Erythroblast (primary cell): Measurements from ENCODE around the gene MCF2L2.

Source experiments
- DNase-seq, 2 experiments: peaks; one replicate each; lab custom pipeline; 2025; lab: John Stamatoyannopoulos, UW
- GATA1 ChIP-seq: IDR thresholded peaks from 2 replicates; pipeline ENCODE4 v1.6.1; 2011; ENCODE audit warnings: low read depth, mild to moderate bottlenecking, control low read depth, low read length, moderate library complexity
- POLR2A ChIP-seq: IDR thresholded peaks from 2 replicates; pipeline ENCODE4 v1.6.1; 2011; ENCODE audit warnings: mild to moderate bottlenecking, low read length

MCF2L2 gene

DNA sequence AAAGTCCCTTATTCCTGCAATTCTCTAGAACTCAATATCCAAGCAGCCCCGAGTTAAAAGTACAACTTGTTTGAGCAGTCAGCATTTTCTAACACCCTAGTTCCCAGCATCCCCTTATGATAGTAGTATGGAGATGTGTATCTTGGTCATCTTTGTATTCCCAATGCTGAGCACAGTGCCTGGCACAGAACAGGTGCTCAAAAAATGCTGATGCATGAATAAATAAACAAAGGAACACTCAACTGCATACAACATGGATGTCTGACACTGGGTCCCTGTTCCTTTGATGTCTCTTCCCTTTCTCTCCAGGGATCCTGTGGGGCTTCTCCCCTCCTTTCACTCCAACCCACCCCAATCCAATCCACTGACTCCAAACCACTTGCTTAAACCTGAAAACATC is 199.2 kb downstream of the MCF2L2 start:
- no peak for TF ChIP-seq GATA1
- TF ChIP-seq POLR2A, result no peak
- no peak for DNase-seq

DNA sequence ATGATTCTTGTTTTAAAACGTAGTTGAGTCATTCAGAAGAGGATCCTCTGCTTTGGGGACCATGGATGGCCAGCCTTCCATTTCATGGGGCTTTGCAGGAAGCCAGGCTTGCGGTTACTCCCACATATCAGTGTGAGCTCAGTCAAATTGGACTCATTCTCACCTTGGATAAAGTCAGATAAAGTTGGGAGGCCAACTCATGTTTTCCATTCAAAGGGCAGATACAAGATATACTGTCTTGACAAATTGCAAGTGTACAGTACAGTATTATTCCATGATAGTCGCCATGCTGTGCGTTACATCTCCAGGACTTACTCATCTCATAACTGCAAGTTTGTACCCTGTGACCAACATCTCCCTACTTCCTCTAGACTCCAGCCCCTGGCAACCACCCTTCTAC is 200.8 kb downstream of the MCF2L2 start:
- TF ChIP-seq POLR2A (no peak), GATA1 (no peak)
- DNase-seq, result no peak

DNA sequence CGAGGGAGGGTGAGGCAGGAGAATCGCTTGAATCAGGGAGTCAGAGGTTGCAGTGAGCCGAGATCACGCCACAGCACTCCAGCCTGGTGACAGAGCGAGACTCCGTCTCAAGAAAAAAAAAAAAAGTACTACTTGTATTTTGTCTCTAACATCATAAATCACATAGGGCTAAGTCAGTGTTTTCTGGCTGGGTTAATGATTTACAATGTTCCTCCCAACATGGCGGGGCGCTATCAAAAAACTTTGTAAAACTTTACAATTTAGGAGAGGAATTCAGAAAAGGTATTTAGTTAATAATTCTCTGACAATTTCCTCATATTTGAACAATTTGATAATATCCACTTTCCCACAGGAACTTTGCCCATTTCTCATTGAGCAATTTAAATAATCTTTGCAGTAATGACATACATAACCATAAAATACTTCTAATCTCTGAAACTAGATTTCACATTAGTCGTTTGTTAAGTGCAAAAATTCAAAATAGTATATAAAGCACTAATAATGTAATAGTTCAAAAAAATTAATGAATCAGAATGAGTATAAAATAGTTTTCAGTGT is 202.0 kb downstream of the MCF2L2 start:
- DNase-seq, result no peak
- TF ChIP-seq POLR2A, result no peak
- no peak for TF ChIP-seq GATA1

DNA sequence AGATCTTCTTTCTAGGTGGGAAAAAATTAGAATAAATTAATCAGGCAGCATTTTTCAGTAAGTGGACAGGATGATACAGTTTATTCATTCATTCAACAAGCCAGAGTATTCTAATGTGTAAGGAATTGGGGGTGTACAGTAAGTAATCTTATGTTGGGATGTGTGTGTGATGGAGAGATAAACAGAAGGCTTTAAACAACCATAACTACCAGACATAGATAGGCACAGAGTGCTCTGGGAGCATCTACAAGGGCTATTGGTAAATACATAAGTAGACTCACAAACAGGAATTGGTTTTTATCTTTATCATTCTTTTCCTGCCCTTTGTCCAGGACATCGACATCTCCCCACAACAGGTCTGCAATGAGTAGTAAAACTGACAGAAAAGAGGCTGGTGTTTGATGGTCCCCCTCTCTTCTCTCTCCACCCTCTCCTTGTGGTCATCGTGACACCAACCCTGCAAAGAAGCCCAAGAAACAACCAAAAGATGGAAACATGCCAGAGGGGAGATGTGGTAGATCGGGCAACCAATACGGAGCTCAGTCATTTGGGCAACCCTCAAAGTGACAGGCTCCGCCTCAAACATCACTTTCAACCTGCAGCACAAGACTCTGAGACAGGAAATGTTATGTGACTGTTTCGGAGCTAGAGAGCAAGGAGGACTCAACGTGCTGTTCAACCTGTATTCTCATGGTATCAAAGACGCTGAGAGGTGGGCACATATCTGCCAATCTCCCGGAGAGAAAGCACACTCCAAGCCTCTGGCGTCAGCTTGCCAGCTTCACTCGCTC is 204.0 kb downstream of the MCF2L2 start:
- peak; percentile 21 for TF ChIP-seq POLR2A
- TF ChIP-seq GATA1, result no peak
- peak; percentile 23 to 68 for DNase-seq

DNA sequence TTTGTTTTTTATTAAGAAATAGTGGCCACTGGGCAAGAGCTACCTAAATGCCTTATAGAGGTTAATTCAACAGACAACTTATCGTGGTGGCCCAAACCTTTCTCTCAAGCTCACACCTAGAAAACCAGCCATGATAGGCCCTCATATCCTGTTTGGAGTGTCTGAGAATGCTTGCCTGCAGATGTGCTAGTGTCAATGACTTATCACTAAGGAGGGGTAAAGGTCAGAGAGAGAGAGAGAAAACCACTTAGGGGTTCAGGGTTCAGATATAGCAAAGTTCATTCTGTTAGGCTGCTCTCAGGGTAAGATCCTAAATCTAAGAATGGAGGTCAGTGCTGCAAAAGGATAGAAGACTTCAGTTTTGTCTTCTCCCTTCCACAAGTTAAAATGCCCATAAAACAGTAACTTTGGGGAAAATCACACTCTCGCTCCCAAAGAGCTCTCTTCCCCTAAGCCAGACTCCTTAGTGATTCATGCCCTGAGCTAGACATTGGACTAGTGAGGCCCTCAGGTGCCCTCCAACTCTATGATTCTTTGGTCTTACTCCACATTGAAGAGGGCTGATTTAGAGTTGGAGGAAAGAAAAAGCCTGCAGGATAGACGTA is 205.7 kb downstream of the MCF2L2 start:
- DNase-seq, result no peak
- TF ChIP-seq GATA1 (no peak), POLR2A (no peak)

DNA sequence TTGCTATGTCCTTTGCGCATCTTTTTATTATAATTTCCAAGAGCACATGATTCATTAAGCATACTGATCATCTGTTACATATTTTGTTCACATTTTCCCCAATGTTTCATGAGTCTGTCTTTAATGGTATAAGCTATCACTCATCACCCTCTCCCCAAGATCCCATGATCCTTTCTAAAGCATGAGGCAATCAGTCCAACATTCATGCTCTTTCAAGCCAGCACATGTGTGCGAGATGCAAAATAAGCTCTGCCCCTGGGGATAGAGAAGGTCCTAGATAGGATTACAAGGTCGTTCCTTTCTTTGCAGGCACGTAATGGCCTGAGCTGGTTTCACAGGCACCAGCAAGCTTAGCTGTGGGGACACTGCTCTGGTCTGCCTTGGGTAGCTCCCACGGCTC is 207.6 kb downstream of the MCF2L2 start:
- DNase-seq, result no peak
- TF ChIP-seq GATA1, result no peak
- TF ChIP-seq POLR2A, result no peak

DNA sequence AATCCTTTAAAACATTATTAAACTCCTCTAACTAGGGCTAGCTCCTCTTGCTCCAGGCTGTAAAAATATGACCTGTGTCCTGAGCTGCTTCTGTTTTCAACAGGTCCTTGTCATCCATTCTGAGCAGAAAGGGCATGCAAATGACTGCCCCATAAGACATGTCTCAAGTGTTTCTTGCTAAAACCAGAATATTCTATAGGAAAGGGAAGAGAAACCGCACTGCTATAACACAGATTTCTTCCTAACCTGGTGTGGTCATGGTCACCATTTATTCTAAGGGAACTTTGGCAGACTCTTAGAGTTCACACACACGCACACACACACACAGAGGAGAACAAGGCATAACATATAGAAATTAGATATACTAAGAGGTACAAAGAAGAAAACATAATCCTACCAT is 209.6 kb downstream of the MCF2L2 start:
- DNase-seq, result no peak
- TF ChIP-seq POLR2A, result no peak
- no peak for TF ChIP-seq GATA1

DNA sequence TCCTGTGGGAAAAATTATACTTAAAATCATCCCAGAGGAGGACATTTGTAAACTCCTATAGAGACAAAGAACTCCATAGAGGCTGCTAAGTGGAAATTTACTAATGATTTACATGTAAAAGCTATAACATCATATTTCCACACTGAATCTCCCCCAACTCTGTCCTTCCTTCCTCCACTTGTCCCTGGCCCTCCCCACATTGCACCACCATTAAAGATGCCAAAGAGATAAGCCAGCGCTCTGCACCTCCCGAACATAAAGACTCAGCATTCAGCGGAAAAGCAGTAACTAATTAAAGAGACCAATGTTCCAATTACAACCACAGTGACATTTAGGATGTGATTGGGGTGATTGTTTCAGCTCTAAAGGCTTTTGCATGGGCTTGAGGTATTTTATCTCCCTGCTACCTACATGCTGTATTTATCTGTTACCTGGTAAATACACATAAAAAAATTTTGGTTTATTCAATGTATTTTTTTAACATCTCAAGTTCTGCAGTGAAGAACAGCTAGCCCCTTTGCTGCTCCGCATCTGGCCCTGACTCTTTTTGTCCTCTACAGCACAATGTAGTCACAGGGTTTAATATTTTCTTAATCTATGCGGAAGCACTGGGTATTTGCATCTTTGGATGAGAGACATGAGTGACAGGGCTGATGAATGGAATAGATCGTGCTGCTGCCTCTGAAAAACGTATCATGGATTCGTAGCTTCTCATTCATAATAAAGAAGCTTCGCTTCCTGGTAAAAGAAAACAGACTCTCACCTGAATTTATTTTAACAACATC is 210.7 kb downstream of the MCF2L2 start:
- TF ChIP-seq GATA1 (no peak), POLR2A (no peak)
- DNase-seq, result no peak

DNA sequence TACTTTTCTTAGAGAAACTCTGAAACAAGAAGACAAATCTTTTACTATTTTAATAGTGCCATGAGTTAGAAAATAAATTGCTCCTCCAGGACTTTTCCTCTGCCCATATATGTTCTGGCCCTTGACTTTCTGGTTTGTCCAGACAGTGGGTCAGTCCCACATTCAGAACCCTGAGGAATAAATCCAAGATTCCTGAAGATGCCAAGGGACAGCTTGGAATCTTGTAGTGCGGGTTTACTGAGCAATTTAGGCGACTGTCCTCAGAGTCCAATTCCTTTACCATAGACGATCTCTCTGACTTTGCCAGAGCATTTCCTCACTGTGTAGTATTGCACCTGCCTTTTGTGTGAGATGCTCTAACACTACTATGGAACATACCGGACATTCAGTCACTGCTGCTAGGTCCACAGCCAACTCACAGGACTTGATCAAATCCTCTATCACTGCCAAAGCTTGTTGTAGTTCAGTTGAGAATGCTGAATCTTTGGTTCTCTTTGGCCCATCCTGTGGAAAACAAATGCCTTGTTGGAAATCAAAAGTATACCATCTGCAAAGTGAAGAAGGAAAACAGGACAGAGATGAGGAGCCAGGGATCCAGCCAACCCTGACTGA is 212.7 kb downstream of the MCF2L2 start:
- no peak for DNase-seq
- TF ChIP-seq GATA1 (no peak), POLR2A (no peak)

DNA sequence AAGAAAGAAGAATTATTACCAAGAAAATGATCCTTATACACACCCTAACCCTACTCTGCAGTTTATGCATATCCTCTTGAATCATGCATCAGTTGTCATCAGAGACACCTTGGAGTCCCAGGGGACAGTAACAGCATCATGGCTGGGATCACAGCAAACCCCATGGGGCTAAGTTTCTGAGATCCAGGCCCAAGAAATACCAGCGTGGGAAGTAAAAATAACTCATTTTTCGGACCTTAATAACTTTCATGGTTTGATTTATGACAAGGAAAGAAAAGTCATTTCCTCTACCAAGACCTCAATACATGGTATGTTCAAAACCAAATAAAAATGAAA is 214.2 kb downstream of the MCF2L2 start:
- no peak for TF ChIP-seq GATA1
- TF ChIP-seq POLR2A, result no peak
- no peak for DNase-seq

DNA sequence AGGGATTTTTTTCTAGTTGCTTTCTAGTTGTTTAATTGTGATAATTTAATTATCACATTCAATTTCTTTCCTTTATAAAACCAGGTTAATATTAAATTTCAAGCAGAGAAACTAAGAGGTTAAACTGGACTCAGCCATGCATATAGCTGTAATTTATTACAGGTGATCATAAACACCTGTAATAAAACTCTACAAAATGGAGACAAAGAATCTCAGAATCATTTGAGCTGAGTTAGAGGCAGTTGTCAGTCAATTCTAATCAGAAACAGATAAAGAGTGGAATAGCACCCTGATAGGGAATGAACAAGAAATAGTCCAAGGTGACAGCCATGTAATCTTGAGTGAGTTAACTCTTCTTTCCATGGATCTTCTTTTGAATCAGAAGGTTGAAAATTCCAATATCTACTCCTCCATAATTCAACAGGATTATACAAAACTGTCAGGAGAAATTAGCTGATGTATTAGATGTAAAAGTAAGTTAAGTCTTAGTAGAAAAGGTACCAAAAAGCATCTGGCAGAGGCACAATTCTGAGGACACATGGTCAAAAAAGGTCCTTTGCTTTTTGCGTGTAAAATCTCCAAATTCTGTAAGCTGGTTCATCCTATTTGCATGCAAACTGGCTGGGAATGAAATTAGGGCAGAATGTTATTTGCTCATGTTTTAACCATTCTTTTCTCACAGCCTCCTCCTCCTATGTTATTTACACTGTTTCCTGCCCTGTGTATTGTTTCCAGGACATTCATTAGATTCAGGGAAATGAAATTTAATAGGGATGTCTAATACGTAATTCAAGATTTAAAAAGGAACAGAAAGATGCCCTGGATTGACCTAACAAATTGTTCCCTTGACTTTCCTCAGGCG is 214.8 kb downstream of the MCF2L2 start:
- TF ChIP-seq POLR2A (no peak), GATA1 (no peak)

DNA sequence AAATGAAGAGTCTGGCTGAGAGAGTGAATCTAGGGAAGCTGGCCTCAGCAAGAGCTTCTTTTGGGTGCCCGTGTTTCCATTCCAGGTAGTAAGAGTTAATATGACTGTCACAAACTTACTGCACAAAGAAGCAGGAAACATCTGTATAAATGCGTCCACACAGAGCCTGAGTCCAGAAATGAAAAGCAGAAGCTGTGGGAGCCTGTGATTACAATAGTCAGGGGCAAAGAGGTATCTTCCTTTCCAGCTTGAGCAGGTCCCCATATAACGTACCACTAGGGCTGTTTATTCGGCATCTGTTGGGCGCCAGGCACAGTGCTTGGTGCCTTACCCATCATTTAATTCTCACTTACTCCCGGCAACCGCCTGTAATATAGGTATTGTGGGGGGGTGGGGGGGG is 215.9 kb downstream of the MCF2L2 start:
- no peak for TF ChIP-seq GATA1
- no peak for TF ChIP-seq POLR2A
- no peak for DNase-seq

More for the DNA sequence above, 214.8 kb downstream of the MCF2L2 start:
- no peak for DNase-seq

DNA sequence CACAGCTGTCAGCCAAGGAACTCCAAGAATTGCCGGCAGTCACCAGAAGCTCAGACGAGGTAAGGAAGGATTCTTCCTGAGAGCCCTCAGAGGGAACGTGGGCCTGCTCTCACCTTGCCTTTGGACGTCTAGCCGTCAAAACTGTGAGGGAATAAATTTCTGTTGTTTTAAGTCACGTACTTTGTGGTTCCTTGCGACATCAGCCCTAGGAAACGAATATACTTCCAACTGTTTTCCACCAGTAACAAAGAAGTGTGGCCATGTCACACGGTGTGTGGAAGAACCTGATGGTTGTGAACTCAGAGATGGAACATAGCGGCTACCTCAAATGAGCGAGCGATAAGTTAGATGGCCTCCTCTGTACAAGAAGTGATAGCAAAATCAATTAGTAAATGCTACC is 216.3 kb downstream of the MCF2L2 start:
- no peak for TF ChIP-seq GATA1
- no peak for TF ChIP-seq POLR2A
- DNase-seq, result no peak

DNA sequence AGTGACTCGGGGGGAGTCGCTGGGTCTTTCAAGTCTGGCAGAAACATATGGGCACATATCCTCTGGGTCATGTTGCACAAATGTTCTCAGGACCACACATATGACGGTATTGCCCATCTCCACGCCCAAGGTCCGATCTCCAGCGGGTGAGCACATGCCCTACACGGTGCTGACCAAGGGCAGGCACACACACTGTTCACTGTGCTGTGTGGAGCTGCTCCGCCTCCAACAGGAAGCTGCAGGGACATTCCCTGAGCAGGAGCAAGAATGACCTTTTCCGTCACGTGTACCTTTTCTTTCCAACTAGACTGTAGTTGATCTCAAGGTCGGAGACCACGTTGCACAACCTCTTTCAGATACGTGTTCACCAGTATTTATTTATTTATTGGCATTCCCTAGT is 217.1 kb downstream of the MCF2L2 start:
- TF ChIP-seq POLR2A, result no peak
- TF ChIP-seq GATA1, result no peak

More for the DNA sequence above, 217.1 kb downstream of the MCF2L2 start:
- no peak for DNase-seq
